SK-N-SH treated with all-trans-retinoic acid at 6 μM for 48 hours (cell line): ENCODE results near the gene CAPN13.

Source experiments
- ATAC-seq: fragments of 200-7000 bp; cut with Tn5 transposase; 3 replicates; pipeline ENCODE4 v1.9.1; 2020; ENCODE audit warnings: mild to moderate bottlenecking, moderate library complexity
- ARNTL ChIP-seq: fragments of 450-650 bp; formaldehyde crosslinking; IDR thresholded peaks from 2 replicates; pipeline ENCODE4 v1.5.0; 2020; ENCODE audit warnings: low read depth, mild to moderate bottlenecking, moderate library complexity, borderline replicate concordance
- CREB5 ChIP-seq: fragments of 250-450 bp; sonication (Bioruptor Pico); IDR thresholded peaks from 2 replicates; pipeline ENCODE4 v1.5.1; 2020; ENCODE audit warnings: low read depth, mild to moderate bottlenecking, moderate library complexity
- CSRNP3 ChIP-seq: fragments of 250-450 bp; sonication (Bioruptor Pico); IDR thresholded peaks from 2 replicates; pipeline ENCODE4 v1.5.1; 2021; ENCODE audit warnings: mild to moderate bottlenecking, moderate library complexity
- GLIS3 ChIP-seq: fragments of 250-450 bp; sonication (Bioruptor Pico); IDR thresholded peaks from 2 replicates; pipeline ENCODE4 v1.5.0; 2020; ENCODE audit warnings: mild to moderate bottlenecking, moderate library complexity
- ISL1 ChIP-seq: fragments of 250-450 bp; sonication (Bioruptor Pico); IDR thresholded peaks from 2 replicates; pipeline ENCODE4 v2.1.2; 2022; ENCODE audit warnings: mild to moderate bottlenecking, moderate library complexity
- OSR1 ChIP-seq: fragments of 250-450 bp; sonication (Bioruptor Pico); IDR thresholded peaks from 2 replicates; pipeline ENCODE4 v1.8.0; 2022; ENCODE audit warnings: moderate library complexity, mild to moderate bottlenecking, inconsistent platforms
- POU6F1 ChIP-seq: fragments of 250-450 bp; sonication (Bioruptor Pico); IDR thresholded peaks from 2 replicates; pipeline ENCODE4 v1.8.0; 2021; ENCODE audit warnings: low read depth, mild to moderate bottlenecking, moderate library complexity, borderline replicate concordance
- RARB ChIP-seq: fragments of 250-450 bp; sonication (Bioruptor Pico); IDR thresholded peaks from 2 replicates; pipeline ENCODE4 v1.8.0; 2021; ENCODE audit warnings: mild to moderate bottlenecking, moderate library complexity
- SNAI2 ChIP-seq: fragments of 250-450 bp; sonication (Bioruptor Pico); IDR thresholded peaks from 2 replicates; pipeline ENCODE4 v1.5.0; 2020; ENCODE audit warnings: mild to moderate bottlenecking, moderate library complexity
- TCF4 ChIP-seq: fragments of 250-450 bp; sonication (Bioruptor Pico); IDR thresholded peaks from 2 replicates; pipeline ENCODE4 v1.8.0; 2021; ENCODE audit warnings: mild to moderate bottlenecking, moderate library complexity, borderline replicate concordance
- TOX ChIP-seq: fragments of 250-450 bp; sonication (Bioruptor Pico); IDR thresholded peaks from 2 replicates; pipeline ENCODE4 v1.8.0; 2021; ENCODE audit warnings: mild to moderate bottlenecking, moderate library complexity, borderline replicate concordance
- ZC3H10 ChIP-seq: fragments of 250-450 bp; sonication (Bioruptor Pico); IDR thresholded peaks from 2 replicates; pipeline ENCODE4 v1.5.1; 2021; ENCODE audit warnings: mild to moderate bottlenecking, moderate library complexity
- ZFP3 ChIP-seq: fragments of 250-450 bp; sonication (Bioruptor Pico); IDR thresholded peaks from 2 replicates; pipeline ENCODE4 v1.5.0; 2020; ENCODE audit warnings: mild to moderate bottlenecking, moderate library complexity
- ZFP30 ChIP-seq: fragments of 450-650 bp; formaldehyde crosslinking; IDR thresholded peaks from 2 replicates; pipeline ENCODE4 v1.5.0; 2022; ENCODE audit warnings: mild to moderate bottlenecking, moderate library complexity
- ZNF565 ChIP-seq: fragments of 450-650 bp; formaldehyde crosslinking; conservative IDR thresholded peaks from 2 replicates; pipeline ENCODE4 v1.5.0; 2020; ENCODE audit warnings: low read depth, mild to moderate bottlenecking, moderate library complexity
- ZNF70 ChIP-seq: fragments of 450-650 bp; formaldehyde crosslinking; IDR thresholded peaks from 2 replicates; pipeline ENCODE4 v1.5.0; 2020; ENCODE audit warnings: mild to moderate bottlenecking, moderate library complexity
- ZNF8 ChIP-seq: fragments of 450-650 bp; formaldehyde crosslinking; IDR thresholded peaks from 2 replicates; pipeline ENCODE4 v1.5.0; 2020; ENCODE audit warnings: mild to moderate bottlenecking, moderate library complexity
- TF ChIP-seq, protein P1 (sequence below): fragments of 250-450 bp; sonication (Bioruptor Pico); IDR thresholded peaks from 2 replicates; pipeline ENCODE4 v1.5.0; 2020; ENCODE audit warnings: mild to moderate bottlenecking, moderate library complexity
- TF ChIP-seq, protein P2 (sequence below): fragments of 250-450 bp; sonication (Bioruptor Pico); IDR thresholded peaks from 2 replicates; pipeline ENCODE4 v1.8.0; 2020; ENCODE audit warnings: mild to moderate bottlenecking, moderate library complexity, borderline replicate concordance

CAPN13 gene

DNA sequence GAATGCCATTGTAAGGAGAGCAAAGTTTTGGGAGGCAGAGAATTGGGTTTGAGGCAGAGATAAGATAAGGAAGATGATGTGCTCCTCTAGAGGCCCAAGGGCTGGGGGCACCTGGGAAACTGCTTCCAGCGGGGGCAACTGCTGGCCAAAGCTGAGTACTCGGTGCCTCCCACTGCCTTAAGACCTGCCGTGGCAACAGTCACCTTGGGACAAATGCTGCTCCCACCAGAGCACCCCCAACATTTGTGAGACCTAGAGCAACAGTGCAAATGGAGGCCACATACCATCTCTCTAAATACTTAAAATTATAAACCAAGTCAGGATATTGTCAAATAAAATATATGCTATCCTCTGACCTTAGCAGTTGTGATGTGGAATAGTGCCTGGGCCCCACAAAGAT lies 127.1 kb downstream of the CAPN13 start:
- TF ChIP-seq POU6F1 (CRISPR knock-in tag) (no peak), TOX (CRISPR knock-in tag) (no peak), ARNTL (CRISPR knock-in tag) (no peak), ZNF565 (CRISPR knock-in tag) (no peak)
- ATAC-seq: no peak

DNA sequence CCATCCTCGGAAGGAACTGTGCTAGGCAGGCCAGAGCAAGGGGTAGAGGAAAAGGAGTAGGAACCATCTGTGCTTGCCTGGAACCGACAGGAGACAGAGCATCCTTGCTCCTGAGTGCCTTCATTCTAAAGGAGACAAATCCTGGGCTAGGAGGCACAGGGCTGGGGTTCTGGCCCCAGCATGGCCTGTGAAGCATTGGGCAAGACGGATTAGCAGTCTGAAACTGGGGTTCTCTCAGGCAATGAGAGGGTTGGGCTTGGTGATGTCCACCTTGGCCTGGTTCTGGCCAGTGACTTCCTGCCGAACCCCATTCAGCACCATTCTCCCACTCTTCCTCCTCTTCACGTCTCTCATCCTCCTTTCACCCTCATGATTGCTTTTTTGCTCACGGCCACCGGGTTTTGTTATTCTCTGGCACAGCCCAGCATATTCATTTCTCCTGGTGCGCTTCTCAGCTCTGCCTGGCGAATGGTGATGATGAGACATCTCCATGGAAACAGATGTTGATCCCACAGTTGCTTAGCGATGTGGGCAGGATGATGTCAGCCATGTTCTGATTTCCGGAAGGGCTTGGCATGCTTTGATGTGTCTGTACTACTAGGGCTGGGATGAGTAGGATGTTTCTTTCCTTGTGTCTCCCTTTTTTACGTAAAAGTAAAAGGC lies 127.7 kb downstream of the CAPN13 start:
- ATAC-seq: no peak
- TF ChIP-seq, protein P1, sequence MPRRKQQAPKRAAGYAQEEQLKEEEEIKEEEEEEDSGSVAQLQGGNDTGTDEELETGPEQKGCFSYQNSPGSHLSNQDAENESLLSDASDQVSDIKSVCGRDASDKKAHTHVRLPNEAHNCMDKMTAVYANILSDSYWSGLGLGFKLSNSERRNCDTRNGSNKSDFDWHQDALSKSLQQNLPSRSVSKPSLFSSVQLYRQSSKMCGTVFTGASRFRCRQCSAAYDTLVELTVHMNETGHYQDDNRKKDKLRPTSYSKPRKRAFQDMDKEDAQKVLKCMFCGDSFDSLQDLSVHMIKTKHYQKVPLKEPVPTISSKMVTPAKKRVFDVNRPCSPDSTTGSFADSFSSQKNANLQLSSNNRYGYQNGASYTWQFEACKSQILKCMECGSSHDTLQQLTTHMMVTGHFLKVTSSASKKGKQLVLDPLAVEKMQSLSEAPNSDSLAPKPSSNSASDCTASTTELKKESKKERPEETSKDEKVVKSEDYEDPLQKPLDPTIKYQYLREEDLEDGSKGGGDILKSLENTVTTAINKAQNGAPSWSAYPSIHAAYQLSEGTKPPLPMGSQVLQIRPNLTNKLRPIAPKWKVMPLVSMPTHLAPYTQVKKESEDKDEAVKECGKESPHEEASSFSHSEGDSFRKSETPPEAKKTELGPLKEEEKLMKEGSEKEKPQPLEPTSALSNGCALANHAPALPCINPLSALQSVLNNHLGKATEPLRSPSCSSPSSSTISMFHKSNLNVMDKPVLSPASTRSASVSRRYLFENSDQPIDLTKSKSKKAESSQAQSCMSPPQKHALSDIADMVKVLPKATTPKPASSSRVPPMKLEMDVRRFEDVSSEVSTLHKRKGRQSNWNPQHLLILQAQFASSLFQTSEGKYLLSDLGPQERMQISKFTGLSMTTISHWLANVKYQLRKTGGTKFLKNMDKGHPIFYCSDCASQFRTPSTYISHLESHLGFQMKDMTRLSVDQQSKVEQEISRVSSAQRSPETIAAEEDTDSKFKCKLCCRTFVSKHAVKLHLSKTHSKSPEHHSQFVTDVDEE: no peak
- TF ChIP-seq ZNF8 (CRISPR knock-in tag) (no peak), GLIS3 (CRISPR knock-in tag) (no peak), ZFP3 (CRISPR knock-in tag) (no peak), CSRNP3 (no peak)

- ATAC-seq: no peak
- TF ChIP-seq ZNF70 (CRISPR knock-in tag) (no peak), OSR1 (CRISPR knock-in tag) (no peak), SNAI2 (CRISPR knock-in tag) (no peak), ZFP30 (CRISPR knock-in tag) (no peak), ZNF565 (CRISPR knock-in tag) (no peak), TCF4 (CRISPR knock-in tag) (no peak), ISL1 (no peak), RARB (CRISPR knock-in tag) (no peak), ZFP3 (CRISPR knock-in tag) (no peak), ZC3H10 (no peak), ZNF8 (CRISPR knock-in tag) (no peak), ARNTL (CRISPR knock-in tag) (no peak), CSRNP3 (no peak), CREB5 (CRISPR knock-in tag) (no peak), TOX (CRISPR knock-in tag) (no peak)
- TF ChIP-seq, protein P2, sequence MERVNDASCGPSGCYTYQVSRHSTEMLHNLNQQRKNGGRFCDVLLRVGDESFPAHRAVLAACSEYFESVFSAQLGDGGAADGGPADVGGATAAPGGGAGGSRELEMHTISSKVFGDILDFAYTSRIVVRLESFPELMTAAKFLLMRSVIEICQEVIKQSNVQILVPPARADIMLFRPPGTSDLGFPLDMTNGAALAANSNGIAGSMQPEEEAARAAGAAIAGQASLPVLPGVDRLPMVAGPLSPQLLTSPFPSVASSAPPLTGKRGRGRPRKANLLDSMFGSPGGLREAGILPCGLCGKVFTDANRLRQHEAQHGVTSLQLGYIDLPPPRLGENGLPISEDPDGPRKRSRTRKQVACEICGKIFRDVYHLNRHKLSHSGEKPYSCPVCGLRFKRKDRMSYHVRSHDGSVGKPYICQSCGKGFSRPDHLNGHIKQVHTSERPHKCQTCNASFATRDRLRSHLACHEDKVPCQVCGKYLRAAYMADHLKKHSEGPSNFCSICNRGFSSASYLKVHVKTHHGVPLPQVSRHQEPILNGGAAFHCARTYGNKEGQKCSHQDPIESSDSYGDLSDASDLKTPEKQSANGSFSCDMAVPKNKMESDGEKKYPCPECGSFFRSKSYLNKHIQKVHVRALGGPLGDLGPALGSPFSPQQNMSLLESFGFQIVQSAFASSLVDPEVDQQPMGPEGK (CRISPR knock-in tag): no peak
These were observed 128.7 kb downstream of the CAPN13 start for GRCh38 chr2:30678410-30679137.
